Middle frontal gyrus (tissue), 1 donor: ENCODE results near the gene CIT.

Experiments
- DNase-seq: peaks from one replicate; pipeline ENCODE4 v3.0.0-alpha.2; 2015; ENCODE audit warnings: low spot score; ENCODE audit errors: extremely low spot score

The CIT gene

GRCh38 chr12:119807380-119807779, 69.7 kb downstream of the CIT start:
- no peak for DNase-seq

GRCh38 chr12:119804011-119804641, 73.0 kb downstream of the CIT start:
- DNase-seq = peak; percentile 70

DNA sequence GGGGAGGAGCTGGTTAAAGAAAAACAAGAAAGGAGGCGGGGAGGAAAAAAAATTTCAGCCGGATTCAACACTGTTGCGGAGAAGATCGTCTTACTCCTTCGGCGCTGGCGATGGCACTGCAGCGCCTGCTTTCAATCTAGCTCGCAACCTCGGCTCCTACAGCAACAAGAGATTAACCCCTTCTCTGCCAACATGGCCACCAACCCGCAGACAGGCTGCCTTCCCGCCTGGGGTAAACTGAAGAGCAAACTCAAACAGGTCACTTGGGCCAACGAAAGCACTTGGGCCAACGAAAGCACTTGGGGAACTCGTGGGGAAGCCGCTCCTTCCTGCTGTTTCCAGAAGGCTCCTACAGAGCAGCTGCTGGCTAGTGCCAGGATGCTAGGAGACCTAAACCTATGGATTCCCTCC, 73.7 kb downstream of the CIT start:
- DNase-seq = peak; percentile 31

- peak; percentile 59 for DNase-seq
Observed at GRCh38 chr12:119802472-119802871, 74.6 kb downstream of the CIT start.

DNA sequence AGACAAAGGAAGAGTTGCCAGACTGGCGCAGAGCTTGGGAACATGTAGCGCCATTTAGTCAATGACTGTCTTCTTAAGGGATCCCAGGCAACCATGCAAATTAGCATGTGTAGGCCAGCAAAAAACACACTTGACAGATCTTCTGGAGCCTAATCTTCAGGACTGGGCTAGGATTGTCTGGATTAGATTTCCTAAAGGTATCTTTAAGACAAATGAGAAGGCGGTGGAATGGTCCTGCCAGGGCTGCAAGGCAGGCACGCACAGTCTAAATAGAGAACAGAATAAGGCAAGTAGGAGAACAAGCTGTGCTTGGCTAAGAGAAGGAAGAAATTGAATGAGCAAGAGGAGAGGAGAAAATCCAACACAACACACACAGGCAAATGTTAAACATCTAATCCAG, 80.0 kb downstream of the CIT start:
- DNase-seq = no peak

GRCh38 chr12:119796292-119796691, 80.8 kb downstream of the CIT start:
- DNase-seq = no peak

GRCh38 chr12:119791453-119791852, 85.7 kb downstream of the CIT start:
- DNase-seq = no peak

DNA sequence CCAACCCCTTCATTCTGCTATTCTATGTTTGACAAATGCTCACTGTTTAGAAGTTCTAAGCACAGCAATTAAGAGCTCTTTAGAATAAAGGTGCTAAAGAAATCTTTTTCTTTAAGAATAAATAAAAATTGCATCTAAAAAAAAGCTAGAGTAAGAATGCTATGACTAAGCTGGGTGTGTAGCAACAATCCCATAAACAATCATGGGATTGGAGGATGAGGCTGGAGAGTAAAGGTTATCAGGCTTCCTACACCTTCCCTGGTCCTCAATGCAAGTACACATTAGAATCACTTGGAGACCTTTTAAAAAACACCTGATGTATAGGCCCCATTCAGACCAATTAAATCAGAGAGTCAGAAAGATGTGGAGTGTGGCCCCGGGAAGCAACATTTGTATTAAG, 88.3 kb downstream of the CIT start:
- no peak for DNase-seq

DNA sequence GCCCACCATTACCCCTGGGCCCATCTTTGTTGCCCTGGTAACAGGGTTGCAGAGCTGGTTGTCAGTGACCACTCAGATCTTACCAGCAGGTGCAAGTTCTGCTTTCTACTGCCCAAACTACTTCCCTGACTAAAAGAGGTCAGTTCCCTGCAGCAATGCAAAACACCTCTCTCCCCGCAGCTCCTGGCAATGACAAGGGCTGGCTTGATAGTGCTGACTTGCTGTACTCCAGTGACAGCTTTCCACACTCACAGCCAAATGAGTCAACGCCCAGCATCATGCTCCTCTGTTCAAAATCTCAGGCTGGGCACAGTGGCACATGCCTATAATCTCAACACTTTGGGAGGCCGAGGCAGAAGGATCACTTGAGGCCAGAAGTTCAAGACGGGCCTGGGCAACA, 90.6 kb downstream of the CIT start:
- DNase-seq = no peak

DNA sequence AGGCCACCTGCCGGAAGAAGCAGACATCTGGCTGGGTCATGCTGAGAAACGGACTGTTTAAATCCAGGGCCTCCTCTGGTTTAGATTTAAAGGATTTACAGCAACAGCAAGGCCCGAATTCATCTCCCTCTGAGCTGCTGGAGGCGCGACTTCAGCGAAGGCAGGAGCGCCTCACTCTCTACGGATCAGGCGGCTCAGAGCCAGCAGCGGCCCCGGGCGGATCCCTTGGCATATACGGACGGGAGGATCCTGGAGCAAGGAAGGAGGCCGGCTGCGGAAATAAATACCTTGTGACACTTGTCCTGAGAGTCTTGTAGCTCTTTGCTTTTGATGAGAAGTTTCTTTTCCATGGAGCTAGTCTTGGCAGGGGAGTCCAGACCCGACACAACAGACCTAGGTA, 92.4 kb downstream of the CIT start:
- no peak for DNase-seq

DNA sequence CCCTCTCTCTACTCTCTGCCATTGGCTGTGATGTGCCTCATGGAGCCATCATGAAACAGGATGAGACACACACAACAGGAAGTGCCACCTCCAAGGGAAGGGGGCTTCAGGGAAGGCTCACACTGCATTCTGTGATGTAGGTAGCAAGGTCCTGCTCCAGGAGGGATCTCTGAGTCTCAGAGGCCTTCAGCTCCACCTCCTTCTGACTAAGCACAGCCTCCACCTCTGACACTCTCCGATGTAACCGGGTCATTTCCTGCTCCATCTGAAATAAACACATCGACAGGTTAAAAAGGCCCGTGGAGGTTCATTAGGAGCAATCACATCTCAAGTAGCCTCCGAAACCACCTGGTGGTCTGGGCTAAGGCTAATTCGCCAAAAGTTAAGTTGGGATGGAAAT, 93.3 kb downstream of the CIT start:
- no peak for DNase-seq

DNA sequence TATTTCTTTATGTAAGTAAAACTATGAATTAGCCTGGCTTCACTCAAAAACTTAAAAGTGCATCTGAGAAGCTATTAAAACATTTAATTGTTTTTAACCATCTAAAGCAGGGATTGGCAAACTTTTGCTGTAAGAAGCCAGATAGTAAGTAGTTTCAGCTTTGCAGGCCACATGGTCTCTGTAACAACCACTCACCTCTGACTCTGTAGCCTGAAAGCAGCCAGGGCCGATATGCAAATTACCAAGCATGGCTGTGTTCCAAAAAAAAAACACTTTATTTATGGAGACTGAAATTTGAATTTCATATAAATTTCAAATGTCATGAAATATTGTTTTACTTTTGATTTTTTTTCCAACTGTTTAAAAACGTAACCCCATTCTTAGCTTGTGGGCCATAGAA, 95.3 kb downstream of the CIT start:
- no peak for DNase-seq

DNA sequence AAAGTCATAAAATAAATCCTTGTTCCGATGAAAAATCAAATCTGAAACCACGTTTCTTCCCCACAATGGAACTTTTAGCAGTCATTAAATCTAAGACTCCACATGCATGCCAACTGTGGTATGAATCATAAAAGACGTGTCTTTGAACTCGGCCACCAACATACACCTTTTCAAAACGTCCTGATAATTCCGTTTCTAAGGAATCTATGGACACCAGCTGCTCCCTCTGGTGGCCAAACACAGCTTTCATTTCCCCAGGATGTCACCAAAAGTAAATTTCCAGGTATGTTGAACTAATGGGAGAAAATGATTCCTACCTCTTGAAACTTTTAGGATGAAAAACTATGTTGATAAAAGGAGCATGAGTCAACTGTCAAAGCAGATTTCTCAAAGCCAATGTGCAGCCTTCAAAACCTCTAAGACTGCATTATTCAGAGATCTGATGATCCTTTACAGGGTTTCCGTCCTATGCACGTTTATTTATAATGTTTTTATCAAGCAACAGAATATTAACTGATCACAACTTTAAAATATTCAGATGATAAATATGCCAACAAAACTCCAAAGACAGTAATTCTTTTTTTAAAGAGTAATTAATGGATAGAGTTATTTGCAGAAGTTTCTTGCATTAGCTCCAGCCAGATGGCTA, 96.2 kb downstream of the CIT start:
- no peak for DNase-seq

DNA sequence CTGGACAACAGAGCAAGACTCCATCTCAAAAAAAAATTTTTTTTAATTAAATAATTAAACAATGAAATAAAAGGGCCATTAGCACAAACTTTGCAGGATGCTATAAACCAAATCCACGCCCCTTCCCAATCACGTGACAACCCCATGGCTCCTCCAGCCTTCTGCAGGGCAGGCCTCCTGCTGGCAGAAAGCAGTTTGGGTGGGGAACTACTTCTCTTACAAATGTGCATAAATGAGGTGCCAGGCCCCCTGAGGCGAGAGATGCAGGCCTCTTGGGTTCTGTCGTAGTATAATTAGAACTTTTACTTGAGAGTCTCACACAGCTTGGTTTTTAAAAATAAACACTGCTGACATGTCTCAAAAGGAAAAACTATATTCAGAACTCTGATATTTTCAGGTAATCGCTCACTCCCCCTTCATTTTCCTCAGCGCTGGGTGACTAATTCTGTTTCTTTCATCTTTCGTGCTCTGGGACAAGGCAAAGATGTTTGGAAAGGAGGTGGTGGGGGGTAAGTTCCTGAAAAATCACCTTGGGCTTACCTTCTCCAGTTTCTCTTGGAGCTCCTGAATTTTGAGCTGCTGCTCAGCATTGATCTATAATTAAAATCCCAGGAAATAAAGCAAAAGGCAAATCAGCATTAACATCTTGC, 101.7 kb downstream of the CIT start:
- no peak for DNase-seq

- DNase-seq = no peak
Observed at GRCh38 chr12:119772431-119772830, 104.7 kb downstream of the CIT start.

GRCh38 chr12:119770146-119770545, 107.0 kb downstream of the CIT start:
- no peak for DNase-seq

DNA sequence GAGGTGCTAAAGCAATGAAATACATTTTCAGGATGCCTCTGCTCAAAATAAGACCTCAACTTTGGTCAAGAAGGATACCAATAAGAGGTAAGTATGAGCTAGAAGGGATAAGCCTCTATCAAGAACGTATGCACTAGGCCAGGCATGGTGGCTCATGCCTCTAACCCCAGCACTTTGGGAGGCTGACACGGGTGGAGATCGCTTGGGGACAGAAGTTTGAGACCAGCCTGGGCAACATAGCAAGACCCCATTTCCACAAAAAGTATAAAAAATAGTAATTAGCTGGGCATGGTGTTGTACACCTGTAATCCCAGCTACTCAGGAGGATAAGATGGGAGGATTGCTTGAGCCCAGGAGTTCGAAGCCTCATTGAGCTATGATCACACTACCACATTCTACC, 114.5 kb downstream of the CIT start:
- DNase-seq = no peak

DNA sequence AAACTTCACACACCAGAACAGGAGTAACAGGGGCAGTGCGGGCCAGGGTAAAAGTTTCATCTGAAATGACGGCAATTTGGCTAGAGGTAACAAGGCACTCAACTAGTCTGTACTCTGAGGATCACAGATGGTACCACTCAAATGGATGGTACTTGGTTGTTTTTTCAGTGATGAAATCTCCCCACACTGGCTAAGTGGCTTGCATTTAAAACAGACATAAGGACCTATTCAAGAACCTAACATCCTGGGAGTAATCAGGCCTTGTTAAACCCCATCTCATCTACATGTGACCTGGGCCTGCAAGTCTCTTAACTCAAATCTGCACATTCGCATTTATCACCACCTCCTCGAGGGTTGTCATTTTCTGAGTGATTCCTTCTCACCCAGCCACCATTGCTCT, 118.4 kb downstream of the CIT start:
- DNase-seq = no peak

DNA sequence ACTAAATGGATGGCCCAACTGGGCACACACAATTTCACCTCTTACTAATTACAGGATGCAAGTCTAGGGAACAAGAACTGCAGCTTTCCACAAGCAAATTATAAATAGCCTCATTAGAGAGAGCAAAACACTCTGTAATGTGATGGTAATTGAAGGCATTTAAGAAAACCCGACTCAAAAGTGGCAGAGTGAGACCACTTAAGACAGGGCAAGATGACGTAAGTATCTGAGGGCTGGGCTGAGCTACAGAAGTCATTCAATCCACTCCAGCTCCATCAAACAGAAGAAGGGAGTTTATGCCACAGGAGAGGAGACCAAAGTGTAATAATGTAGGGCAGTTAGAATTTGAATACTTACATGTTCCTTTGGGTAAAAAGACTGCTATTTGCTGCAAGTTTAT, 118.9 kb downstream of the CIT start:
- DNase-seq = no peak

DNA sequence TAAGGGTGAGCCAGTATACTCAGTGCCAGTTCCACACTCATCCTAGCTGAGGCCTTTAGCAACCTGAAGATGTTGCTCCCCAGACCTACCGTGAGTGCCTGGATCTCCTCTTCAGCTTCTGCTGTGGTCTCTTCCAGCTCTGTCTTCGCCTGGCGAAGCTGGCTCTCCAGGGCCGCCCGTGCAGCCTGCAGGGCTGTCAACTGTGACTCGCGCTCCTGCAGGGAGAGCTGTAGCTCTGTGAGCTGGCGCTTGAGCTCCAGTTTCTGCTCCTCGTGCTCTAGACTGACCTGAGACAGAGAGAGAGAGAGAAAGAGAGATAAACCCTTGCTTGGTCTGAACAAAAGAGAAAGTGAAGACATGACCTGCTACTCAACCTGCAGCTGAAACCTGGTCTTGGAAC, 125.2 kb downstream of the CIT start:
- no peak for DNase-seq

DNA sequence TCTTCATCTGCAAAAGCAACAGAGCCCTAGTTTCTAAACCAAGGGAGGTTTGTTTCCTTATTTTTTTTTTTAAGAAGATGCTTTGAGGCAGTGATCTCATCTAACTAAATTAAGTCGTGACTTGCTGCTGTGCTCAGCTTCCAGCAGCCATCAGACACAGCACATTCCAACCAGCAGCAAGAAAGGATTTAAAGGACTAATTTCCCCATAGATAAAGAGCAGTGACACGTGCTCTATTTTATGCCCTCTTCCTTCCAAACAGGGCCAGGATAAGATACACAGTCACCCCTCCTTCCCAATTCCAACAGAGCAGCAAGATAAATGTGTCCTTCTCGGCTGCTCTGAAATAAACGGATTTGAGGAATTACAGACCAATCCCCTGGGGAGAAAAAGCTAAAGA, 127.5 kb downstream of the CIT start:
- DNase-seq = no peak

DNA sequence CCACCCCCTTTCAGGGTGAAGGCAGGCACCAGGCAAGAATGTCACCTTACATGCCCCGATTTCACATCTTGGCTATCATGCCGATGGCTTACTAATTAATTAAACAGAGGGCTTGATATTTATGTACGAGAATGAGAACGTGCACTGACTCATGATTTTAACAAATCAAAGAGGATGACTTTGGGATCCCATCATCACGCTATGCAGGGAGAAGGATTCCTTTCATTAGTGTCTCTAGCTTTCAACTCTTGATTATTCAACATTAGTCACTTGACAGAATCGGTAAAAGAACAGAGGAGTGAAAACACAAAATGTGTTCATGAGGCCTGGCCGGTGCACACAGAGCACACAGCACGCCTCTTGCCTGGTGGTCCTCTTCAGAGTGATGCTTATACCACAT, 128.6 kb downstream of the CIT start:
- no peak for DNase-seq

- DNase-seq = no peak
Observed at GRCh38 chr12:119746169-119746568, 131.0 kb downstream of the CIT start.
